ENCODE measurements around the gene CPED1. TPM values are rescaled to one million over a fixed set of nuclear protein-coding genes. Genes with fewer than 3 reads are reported as not detected.

CPED1 gene
- total and polyA plus RNA-seq, 2 donors (not counting 1 experiment from before 2014, with no cell fraction given): 70.2 to 196 TPM

DNA sequence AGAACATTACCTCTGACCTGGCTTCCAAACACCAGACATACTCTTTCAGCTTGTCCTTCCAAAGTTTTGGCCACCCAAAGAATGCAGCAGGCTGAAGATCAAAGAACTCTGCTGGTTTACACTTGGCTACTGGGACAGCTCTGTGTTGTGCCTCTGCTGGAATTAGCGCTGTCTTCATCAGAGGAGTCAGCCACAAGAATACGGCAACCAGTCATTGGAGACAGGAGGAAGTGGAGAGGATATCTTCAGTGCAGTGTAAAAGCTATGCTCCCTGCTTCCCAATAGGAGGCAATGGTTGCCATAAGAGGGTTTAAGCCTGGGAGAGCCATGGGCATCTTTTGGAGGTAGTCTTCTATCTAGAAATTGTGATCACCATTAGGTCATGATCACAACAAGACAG is 213.6 kb downstream of the CPED1 start:
- Histone ChIP-seq H3K79me2 (ENCODE audit: control insufficient read depth, insufficient read depth, low read length) (no peaks in the 10 kb centered on the region), H3K4me2 (ENCODE audit: extremely low read depth, insufficient read depth, low read length) (no peak overlapping the region), H4K20me1 (ENCODE audit: control insufficient read depth, extremely low read depth, insufficient read depth, low read length) (no peaks in the 10 kb centered on the region), H3K27ac (ENCODE audit: insufficient read depth, low read length) (no peak overlapping the region), H3K9me3 (ENCODE audit: control insufficient read depth, insufficient read depth, low read depth, low read length) (no peaks in the 10 kb centered on the region), H2AFZ (ENCODE audit: low read length) (no peak overlapping the region), H3K4me1 (ENCODE audit: control insufficient read depth, extremely low read depth, insufficient read depth, low read length) (no peaks in the 10 kb centered on the region), H3K27me3 (ENCODE audit: control insufficient read depth, insufficient read depth, low read length) (no peaks in the 10 kb centered on the region), H3K4me3 (replicated peaks in 1 of 4; ENCODE audit: control extremely low read depth in 1 of 4, insufficient read depth in 1 of 4, low read depth in 3 of 4, low read length in 4 of 4) (no peak overlapping the region), H3K36me3 (ENCODE audit: control insufficient read depth, insufficient read depth, low read length) (no peaks in the 10 kb centered on the region), H3K9ac (ENCODE audit: insufficient read depth, low read length) (no peak overlapping the region)
- no peak for DNase-seq (ENCODE audit: low read depth in 2 of 2)
- TF ChIP-seq CTCF (conservative IDR thresholded peaks at IDR 0.05 in 1 of 2, IDR thresholded peaks at IDR 0.05 in 1 of 2; ENCODE audit: low read depth in 1 of 2, low read length in 2 of 2): no peak
- TF ChIP-seq EZH2 (IDR thresholded peaks at IDR 0.05; ENCODE audit: low read length, missing control alignments): no peak

DNA sequence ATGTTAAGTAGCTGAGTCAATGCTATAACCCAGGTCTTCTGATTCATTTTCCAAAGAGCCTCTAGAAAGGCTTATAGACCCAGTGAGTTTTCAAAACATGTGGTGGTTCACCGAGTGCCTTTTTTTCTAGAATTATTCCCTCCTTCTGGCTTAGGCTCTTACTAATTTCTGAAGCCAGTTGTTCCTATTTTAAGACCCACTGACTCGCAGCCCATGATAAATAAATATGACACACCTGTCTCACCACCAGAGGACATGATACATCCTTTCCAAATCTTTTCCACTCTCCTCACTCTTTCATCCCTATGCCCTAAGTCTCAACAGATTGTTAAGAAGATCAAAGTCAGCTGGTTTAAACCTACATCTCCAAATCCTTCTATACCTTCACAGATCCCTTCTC is 214.3 kb downstream of the CPED1 start:
- Histone ChIP-seq H2AFZ (ENCODE audit: low read length) (no peak overlapping the region), H3K27me3 (ENCODE audit: control insufficient read depth, insufficient read depth, low read length) (no peaks in the 10 kb centered on the region), H4K20me1 (ENCODE audit: control insufficient read depth, extremely low read depth, insufficient read depth, low read length) (no peaks in the 10 kb centered on the region), H3K36me3 (ENCODE audit: control insufficient read depth, insufficient read depth, low read length) (no peaks in the 10 kb centered on the region), H3K79me2 (ENCODE audit: control insufficient read depth, insufficient read depth, low read length) (no peaks in the 10 kb centered on the region), H3K4me3 (replicated peaks in 1 of 4; ENCODE audit: control extremely low read depth in 1 of 4, insufficient read depth in 1 of 4, low read depth in 3 of 4, low read length in 4 of 4) (no peak overlapping the region), H3K4me2 (ENCODE audit: extremely low read depth, insufficient read depth, low read length) (no peak overlapping the region), H3K9me3 (ENCODE audit: control insufficient read depth, insufficient read depth, low read depth, low read length) (no peaks in the 10 kb centered on the region), H3K27ac (ENCODE audit: insufficient read depth, low read length) (no peak overlapping the region), H3K4me1 (ENCODE audit: control insufficient read depth, extremely low read depth, insufficient read depth, low read length) (no peaks in the 10 kb centered on the region), H3K9ac (ENCODE audit: insufficient read depth, low read length) (no peak overlapping the region)
- TF ChIP-seq EZH2 (IDR thresholded peaks at IDR 0.05; ENCODE audit: low read length, missing control alignments) (no peak), CTCF (conservative IDR thresholded peaks at IDR 0.05 in 1 of 2, IDR thresholded peaks at IDR 0.05 in 1 of 2; ENCODE audit: low read depth in 1 of 2, low read length in 2 of 2) (no peak)
- DNase-seq (ENCODE audit: low read depth in 2 of 2): no peak

DNA sequence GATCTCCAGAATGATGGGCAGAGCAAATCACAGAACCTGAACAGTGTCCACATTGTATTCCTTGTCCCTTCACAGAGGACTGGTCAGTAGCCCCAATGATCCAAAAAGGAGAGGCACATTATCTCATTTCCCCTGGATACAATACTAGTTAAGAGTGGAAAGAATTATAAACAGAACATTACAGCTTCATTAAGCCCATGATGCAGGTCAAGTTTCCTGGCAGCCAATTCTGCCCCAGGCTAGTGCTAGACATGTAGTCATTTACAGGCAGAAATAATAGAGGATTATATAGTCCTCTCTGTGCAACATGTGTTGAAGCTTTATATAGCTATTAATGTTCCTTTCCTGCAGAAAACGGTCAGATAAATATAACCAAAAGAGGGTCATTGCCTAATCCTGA is 216.0 kb downstream of the CPED1 start:
- Histone ChIP-seq H3K79me2 (ENCODE audit: control insufficient read depth, insufficient read depth, low read length) (no peaks in the 10 kb centered on the region), H3K9ac (ENCODE audit: insufficient read depth, low read length) (no peak overlapping the region), H3K4me3 (replicated peaks in 1 of 4; ENCODE audit: control extremely low read depth in 1 of 4, insufficient read depth in 1 of 4, low read depth in 3 of 4, low read length in 4 of 4) (no peak overlapping the region), H3K36me3 (ENCODE audit: control insufficient read depth, insufficient read depth, low read length) (no peaks in the 10 kb centered on the region), H4K20me1 (ENCODE audit: control insufficient read depth, extremely low read depth, insufficient read depth, low read length) (no peaks in the 10 kb centered on the region), H3K27me3 (ENCODE audit: control insufficient read depth, insufficient read depth, low read length) (no peaks in the 10 kb centered on the region), H3K9me3 (ENCODE audit: control insufficient read depth, insufficient read depth, low read depth, low read length) (no peaks in the 10 kb centered on the region), H3K4me1 (ENCODE audit: control insufficient read depth, extremely low read depth, insufficient read depth, low read length) (no peaks in the 10 kb centered on the region), H3K4me2 (ENCODE audit: extremely low read depth, insufficient read depth, low read length) (no peak overlapping the region), H3K27ac (ENCODE audit: insufficient read depth, low read length) (no peak overlapping the region), H2AFZ (ENCODE audit: low read length) (no peak overlapping the region)
- TF ChIP-seq CTCF (conservative IDR thresholded peaks at IDR 0.05 in 1 of 2, IDR thresholded peaks at IDR 0.05 in 1 of 2; ENCODE audit: low read depth in 1 of 2, low read length in 2 of 2) (no peak), EZH2 (IDR thresholded peaks at IDR 0.05; ENCODE audit: low read length, missing control alignments) (no peak)
- peak in 1 of 2 donors; percentile 40 for DNase-seq (ENCODE audit: low read depth in 2 of 2)

Measured in fibroblast of lung (primary cell).